22Rv1 (cell line): Measurements from ENCODE around the gene LGALS3BP.
A peak's percentile ranks its signal among the peaks of the same experiment; 100 is the strongest.

Experiments
- H3K27ac ChIP-seq: fragments of 450-650 bp; 2 replicates; pipeline ENCODE4 v1.5.1; 2017
- ZFX ChIP-seq: fragments of 450-650 bp; IDR thresholded peaks from 2 replicates; pipeline ENCODE4 v1.6.1; 2017; ENCODE audit warnings: antibody characterized with exemption, borderline replicate concordance
- TF ChIP-seq, protein P1 (sequence below): fragments of 450-650 bp; IDR thresholded peaks from 2 replicates; pipeline ENCODE4 v1.5.1; 2017; ENCODE audit warnings: mild to moderate bottlenecking

Gene LGALS3BP

DNA sequence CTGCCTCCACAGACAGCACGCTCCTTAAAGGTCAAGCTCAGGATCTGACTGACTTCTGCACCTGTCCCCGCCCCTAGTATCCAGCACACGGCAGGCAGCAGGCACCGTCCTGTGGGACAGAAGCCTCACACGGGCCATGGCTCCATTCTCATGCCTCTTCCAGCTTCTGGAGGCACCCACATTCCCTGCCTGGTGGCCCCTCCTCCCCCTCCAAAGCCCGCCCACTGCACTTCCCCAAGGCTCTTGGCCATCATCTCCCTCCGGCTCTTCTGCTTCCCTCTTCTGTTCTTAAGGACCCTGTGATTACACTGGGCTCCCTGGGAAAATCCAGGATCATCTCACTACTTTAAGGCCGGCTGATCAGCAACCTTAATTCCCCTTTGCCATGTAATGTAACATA lies 26.3 kb upstream of the LGALS3BP start:
- TF ChIP-seq ZFX, result no peak
- TF ChIP-seq, protein P1, sequence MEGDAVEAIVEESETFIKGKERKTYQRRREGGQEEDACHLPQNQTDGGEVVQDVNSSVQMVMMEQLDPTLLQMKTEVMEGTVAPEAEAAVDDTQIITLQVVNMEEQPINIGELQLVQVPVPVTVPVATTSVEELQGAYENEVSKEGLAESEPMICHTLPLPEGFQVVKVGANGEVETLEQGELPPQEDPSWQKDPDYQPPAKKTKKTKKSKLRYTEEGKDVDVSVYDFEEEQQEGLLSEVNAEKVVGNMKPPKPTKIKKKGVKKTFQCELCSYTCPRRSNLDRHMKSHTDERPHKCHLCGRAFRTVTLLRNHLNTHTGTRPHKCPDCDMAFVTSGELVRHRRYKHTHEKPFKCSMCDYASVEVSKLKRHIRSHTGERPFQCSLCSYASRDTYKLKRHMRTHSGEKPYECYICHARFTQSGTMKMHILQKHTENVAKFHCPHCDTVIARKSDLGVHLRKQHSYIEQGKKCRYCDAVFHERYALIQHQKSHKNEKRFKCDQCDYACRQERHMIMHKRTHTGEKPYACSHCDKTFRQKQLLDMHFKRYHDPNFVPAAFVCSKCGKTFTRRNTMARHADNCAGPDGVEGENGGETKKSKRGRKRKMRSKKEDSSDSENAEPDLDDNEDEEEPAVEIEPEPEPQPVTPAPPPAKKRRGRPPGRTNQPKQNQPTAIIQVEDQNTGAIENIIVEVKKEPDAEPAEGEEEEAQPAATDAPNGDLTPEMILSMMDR, result no peak
- H3K27ac ChIP-seq, result peak overlapping the region; percentile 99

DNA sequence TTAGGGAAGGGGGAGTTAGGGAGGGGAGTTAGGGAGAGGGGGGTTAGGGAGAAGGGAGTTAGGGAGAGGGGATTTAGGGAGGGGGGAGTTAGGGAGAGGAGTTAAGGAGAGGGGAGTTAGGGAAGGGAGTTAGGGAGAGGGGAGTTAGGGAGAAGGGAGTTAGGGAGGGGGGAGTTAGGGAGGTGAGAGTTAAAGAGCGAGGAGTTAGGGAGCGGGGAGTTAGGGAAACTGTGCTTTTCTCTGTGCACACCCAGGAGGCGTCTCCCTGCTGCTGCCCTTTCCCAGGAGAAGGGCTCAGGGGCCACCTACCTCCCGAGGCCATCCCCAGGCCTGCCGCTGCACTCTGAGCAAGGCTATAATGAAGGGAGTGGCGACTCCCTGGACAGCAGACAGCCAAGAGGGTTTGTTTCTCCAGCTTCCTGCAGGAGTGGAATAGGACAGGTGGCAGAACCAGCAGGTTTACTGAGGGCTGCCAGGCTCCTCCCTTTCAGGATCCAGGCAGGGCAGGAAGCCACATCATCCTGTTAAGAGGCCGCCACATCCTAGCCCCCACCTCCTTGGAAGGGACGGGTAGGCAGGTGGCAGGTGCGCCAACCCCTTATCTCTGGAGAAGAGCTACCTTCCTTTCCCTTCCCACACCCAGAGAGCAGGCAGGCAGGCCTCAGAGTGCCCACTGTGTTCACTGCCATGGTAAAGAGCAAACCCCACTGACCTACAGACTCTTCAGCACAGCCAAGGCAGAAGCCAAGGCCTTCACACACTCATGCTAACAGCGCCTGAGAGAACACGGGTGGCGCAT lies 25.5 kb upstream of the LGALS3BP start:
- TF ChIP-seq, protein P1, result no peak
- TF ChIP-seq ZFX, result no peak
- H3K27ac ChIP-seq, result peak overlapping the region; percentile 99

DNA sequence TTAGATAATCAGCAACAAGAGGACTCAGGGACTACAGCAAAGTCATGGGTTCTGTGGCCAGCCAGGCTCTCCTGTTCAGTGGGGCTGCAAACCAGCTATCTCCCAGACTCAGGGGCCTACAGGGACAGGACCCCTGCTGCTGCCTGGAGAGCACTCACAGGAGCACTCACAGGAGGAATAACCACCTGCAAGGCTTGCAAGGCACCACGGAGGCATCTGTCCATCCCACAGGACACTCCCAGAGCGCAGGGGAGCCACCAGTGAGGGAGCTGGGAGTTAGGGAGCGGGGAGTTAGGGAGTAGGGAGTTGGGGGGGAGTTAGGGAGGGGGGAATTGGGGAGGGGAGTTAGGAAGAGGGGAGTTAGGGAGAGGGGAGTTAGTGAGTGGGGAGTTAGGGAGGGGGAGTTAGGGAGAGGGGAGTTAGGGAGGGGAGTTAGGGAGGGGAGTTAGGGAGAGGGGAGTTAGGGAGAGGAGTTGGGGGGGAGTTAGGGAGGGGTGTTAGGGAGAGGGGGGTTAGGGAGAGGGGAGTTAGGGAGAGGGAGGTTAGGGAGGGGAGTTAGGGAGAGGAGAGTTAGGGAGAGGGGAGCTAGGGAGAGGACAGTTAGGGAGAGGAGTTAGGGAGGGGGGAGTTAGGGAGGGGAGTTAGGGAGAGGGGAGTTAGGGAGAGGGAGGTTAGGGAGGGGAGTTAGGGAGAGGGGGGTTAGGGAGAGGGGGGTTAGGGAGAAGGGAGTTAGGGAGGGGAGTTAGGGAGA lies 24.1 kb upstream of the LGALS3BP start:
- TF ChIP-seq, protein P1, result no peak
- TF ChIP-seq ZFX, result no peak
- H3K27ac ChIP-seq, result peak overlapping the region; percentile 46

DNA sequence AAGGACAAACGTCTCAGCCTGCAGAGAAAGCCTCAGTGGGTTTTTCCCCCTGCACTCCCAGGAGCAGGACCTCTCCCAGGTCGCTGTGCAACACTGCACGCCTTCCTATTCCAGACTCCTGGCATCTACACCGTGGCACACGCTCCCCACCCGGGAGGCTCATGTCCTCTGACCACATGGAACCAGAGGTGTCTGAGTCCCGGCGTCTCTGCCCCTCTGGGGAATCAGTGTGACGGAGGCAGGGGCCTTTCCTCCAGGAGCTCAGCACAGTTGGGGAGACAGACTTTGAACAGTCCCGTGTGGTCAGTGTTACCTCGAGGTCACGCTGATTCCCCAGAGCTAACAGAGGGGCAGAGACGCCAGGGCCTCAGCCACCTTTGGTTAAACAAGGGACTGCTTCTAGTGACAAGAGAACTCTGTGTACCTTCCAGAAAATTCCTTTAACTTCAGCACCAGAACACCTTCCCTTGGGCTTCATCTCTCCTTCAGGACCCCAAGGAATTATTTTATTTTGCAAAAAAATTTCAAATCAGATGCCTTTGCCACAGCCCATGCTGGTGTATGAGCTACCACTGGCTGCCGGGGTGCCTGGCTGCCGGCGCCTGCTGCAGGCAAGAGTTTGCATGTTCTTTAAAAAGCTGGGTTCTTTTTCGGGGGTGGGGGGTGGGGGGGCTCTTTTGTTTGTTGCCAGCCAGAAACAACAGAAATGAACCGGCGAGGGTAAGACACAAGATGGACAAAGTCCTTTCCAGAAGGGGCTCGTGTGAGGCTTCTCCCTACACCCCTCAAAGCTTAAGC lies 23.3 kb upstream of the LGALS3BP start:
- H3K27ac ChIP-seq, result peak overlapping the region; percentile 46
- TF ChIP-seq, protein P1, result no peak
- TF ChIP-seq ZFX, result no peak

DNA sequence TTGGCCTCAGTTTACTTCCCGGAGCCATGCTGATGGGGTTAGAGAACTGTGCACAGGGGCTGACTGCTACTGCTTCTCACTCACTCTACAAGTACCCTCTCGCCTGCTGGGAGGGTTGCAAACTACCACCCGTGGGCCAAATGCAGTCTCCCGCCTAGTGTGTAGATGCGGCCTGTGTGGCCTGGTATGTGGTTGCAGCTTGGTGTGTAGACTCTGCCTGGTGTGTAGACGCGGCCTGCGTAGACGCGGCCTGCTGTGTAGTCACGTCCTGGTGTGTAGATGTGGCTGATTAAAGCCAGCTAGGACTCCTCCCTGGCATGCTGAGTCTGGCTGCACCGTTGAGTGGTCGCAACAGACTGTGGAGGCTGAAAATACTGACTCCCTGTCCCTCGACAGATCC lies 22.6 kb upstream of the LGALS3BP start:
- peak overlapping the region; percentile 46 for H3K27ac ChIP-seq
- TF ChIP-seq, protein P1, result no peak
- TF ChIP-seq ZFX, result no peak

DNA sequence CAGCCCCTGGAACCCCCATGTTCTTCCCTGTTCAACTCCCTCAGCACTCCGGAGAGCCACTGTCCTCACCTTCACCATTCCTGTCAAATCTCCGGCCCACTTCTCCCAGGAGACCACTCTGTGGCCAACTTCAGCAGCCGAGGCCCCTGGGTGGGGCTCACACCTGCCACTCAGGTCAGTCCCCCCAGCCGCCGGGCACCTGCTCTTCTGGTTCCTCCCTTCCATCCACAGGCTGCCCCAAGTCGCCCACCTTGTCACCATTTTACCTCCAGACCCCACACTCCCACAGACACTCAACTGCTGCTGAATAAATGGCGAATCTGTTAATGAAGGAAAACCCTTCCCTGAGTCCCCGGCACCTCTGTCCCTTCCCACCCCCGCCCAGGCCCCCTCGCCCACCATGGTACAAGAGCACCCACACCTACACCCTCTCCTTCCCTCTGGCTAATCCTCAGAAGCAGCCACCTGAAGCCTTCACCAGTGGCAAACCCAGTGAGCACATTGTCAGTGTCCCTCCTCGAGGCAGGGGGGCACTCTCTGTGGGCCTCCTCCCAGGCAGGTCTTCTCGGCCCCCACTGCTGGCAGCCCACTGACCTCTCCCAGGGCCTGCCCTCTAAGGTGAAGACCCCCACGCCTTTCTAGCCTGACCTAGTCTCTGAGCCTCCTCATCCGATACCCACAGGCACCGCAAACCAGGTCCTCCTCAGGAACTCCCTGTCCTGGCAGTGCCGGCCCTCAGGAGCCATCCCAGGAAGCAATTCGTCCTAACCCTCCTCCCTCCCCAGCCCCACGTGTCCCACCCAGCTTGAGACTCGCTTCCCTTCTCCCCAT lies 21.7 kb upstream of the LGALS3BP start:
- peak overlapping the region; percentile 46 for H3K27ac ChIP-seq
- TF ChIP-seq ZFX, result no peak
- TF ChIP-seq, protein P1, result no peak
